GM23338 (cell line): ENCODE measurements around the gene PPP1R16B. TPM values are rescaled to one million over a fixed set of nuclear protein-coding genes. Genes with fewer than 3 reads are reported as not detected.

Source experiments
- ATAC-seq: fragments of 200-7000 bp; cut with Tn5 transposase; 3 replicates; pipeline ENCODE4 v1.9.1; 2020
- DNase-seq: peaks from one replicate; pipeline ENCODE4 v3.0.0-alpha.2; 2015; ENCODE audit warnings: low spot score
- H2AFZ ChIP-seq: fragments of 200-600 bp; sonication (generic); 2 replicates; pipeline ENCODE4 v1.8.0; 2016; ENCODE audit warnings: antibody characterized with exemption, mild to moderate bottlenecking, moderate library complexity
- H3F3A ChIP-seq: fragments of 200-600 bp; sonication (generic); replicated peaks from 2 replicates; pipeline ENCODE4 v1.8.0; 2017; ENCODE audit warnings: antibody characterized with exemption, mixed run types, low read depth
- H3K27ac ChIP-seq: fragments of 200-600 bp; sonication (generic); 2 replicates; pipeline ENCODE4 v1.6.1; 2016; ENCODE audit warnings: low read depth
- H3K27me3 ChIP-seq: fragments of 200-600 bp; sonication (generic); 2 replicates; pipeline ENCODE4 v1.8.0; 2016; ENCODE audit warnings: mild to moderate bottlenecking, mixed run types, moderate library complexity; ENCODE audit not compliant: insufficient read depth
- H3K36me3 ChIP-seq: fragments of 200-600 bp; sonication (generic); 2 replicates; pipeline ENCODE4 v1.8.0; 2016; ENCODE audit warnings: mild to moderate bottlenecking; ENCODE audit not compliant: insufficient read depth
- H3K4me1 ChIP-seq: fragments of 200-600 bp; sonication (generic); 2 replicates; pipeline ENCODE4 v1.8.0; 2016; ENCODE audit warnings: mild to moderate bottlenecking, moderate library complexity; ENCODE audit not compliant: insufficient read depth
- H3K4me2 ChIP-seq: fragments of 200-600 bp; sonication (generic); 2 replicates; pipeline ENCODE4 v1.7.1; 2017; ENCODE audit warnings: mixed run types
- H3K4me3 ChIP-seq: fragments of 200-600 bp; sonication (generic); 2 replicates; pipeline ENCODE4 v1.6.1; 2016; ENCODE audit warnings: mixed run types
- H3K79me2 ChIP-seq: fragments of 200-600 bp; sonication (generic); replicated peaks from 2 replicates; pipeline ENCODE4 v1.8.0; 2017; ENCODE audit warnings: mild to moderate bottlenecking; ENCODE audit not compliant: insufficient read depth
- H3K9me2 ChIP-seq: fragments of 200-600 bp; sonication (generic); 2 replicates; pipeline ENCODE4 v1.8.0; 2017; ENCODE audit not compliant: insufficient read depth
- H4K20me1 ChIP-seq: fragments of 200-600 bp; sonication (generic); replicated peaks from 2 replicates; pipeline ENCODE4 v1.8.0; 2017; ENCODE audit warnings: mild to moderate bottlenecking; ENCODE audit not compliant: insufficient read depth
- H3K27ac Mint-ChIP-seq: 2 replicates; pipeline ENCODE4 v1.8.0; 2020; ENCODE audit warnings: inconsistent platforms, mild to moderate bottlenecking, moderate library complexity, mixed read lengths
- H3K27me3 Mint-ChIP-seq: 3 replicates; pipeline ENCODE4 v1.8.0; 2022; ENCODE audit warnings: low read depth, mild to moderate bottlenecking, moderate library complexity, mixed read lengths, inconsistent platforms; ENCODE audit not compliant: insufficient read depth, poor library complexity
- H3K36me3 Mint-ChIP-seq: 3 replicates; pipeline ENCODE4 v1.8.0; 2021; ENCODE audit warnings: low read depth, mild to moderate bottlenecking, inconsistent platforms, moderate library complexity, mixed read lengths
- H3K4me1 Mint-ChIP-seq: 3 replicates; pipeline ENCODE4 v1.8.0; 2020; ENCODE audit warnings: mild to moderate bottlenecking, inconsistent platforms, mixed read lengths
- H3K4me3 Mint-ChIP-seq: 3 replicates; pipeline ENCODE4 v1.8.0; 2021; ENCODE audit warnings: moderate library complexity, mild to moderate bottlenecking, inconsistent platforms, mixed read lengths
- H3K9me3 Mint-ChIP-seq: 3 replicates; pipeline ENCODE4 v1.8.0; 2020; ENCODE audit warnings: moderate library complexity, mild to moderate bottlenecking, inconsistent platforms, mixed read lengths
- CREB1 ChIP-seq: fragments of 250-450 bp; sonication (Bioruptor Pico); IDR thresholded peaks from 2 replicates; pipeline ENCODE4 v1.5.0; 2020; ENCODE audit warnings: low read depth, mild to moderate bottlenecking, moderate library complexity
- EZH2 ChIP-seq: fragments of 200-600 bp; sonication (generic); IDR thresholded peaks from one replicate; pipeline ENCODE4 v1.8.0; 2017; ENCODE audit warnings: antibody characterized with exemption, mild to moderate bottlenecking, low read depth; ENCODE audit not compliant: unreplicated experiment
- EZH2phosphoT487 ChIP-seq: fragments of 200-600 bp; sonication (generic); IDR thresholded peaks from one replicate; pipeline ENCODE4 v1.8.1; 2018; ENCODE audit warnings: antibody characterized with exemption; ENCODE audit not compliant: unreplicated experiment
- JUNB ChIP-seq: IDR thresholded peaks from one replicate; pipeline ENCODE4 v1.6.1; 2016; ENCODE audit warnings: antibody characterized with exemption; ENCODE audit not compliant: unreplicated experiment
- NANOG ChIP-seq: IDR thresholded peaks from 2 replicates; pipeline ENCODE4 v1.6.1; 2016; ENCODE audit warnings: antibody characterized with exemption, borderline replicate concordance
- POLR2AphosphoS5 ChIP-seq: IDR thresholded peaks from 2 replicates; pipeline ENCODE4 v1.6.1; 2016; ENCODE audit warnings: antibody characterized with exemption, low read depth
- STAT1 ChIP-seq: IDR thresholded peaks from one replicate; pipeline ENCODE4 v1.6.1; 2016; ENCODE audit warnings: antibody characterized with exemption; ENCODE audit not compliant: unreplicated experiment
- ZNF114 ChIP-seq: fragments of 250-450 bp; sonication (Bioruptor Pico); IDR thresholded peaks from 2 replicates; pipeline ENCODE4 v1.5.0; 2020; ENCODE audit warnings: mild to moderate bottlenecking, moderate library complexity
- ZNF331 ChIP-seq: fragments of 250-450 bp; sonication (Bioruptor Pico); IDR thresholded peaks from 2 replicates; pipeline ENCODE4 v1.5.0; 2020; ENCODE audit warnings: low read depth, mild to moderate bottlenecking, moderate library complexity
- polyA plus RNA-seq: library from polyadenylated mRNA; unstranded; fragments of >200 nt; fragmentation: Nextera tagmentation; extraction: Ambion mirVana; gene quantifications from 2 replicates; pipeline ENCODE4 v1.2.1, GENCODE V29; 2016
- total RNA-seq: library from RNA; depleted of rRNA; stranded (reverse); fragments of >200 nt; shearing (Covaris generic); gene quantifications from 2 replicates; pipeline ENCODE4 v1.2.3, GENCODE V29; 2014
- TF ChIP-seq, protein P1 (sequence below): IDR thresholded peaks from 2 replicates; pipeline ENCODE4 v1.6.1; 2016; ENCODE audit warnings: antibody characterized with exemption
- TF ChIP-seq, protein P2 (sequence below): fragments of 250-450 bp; sonication (Bioruptor Pico); IDR thresholded peaks from 2 replicates; pipeline ENCODE4 v1.5.0; 2020; ENCODE audit warnings: mild to moderate bottlenecking, moderate library complexity
- TF ChIP-seq, protein P3 (sequence below), 2 experiments: fragments of 200-600 bp in 1 of 2; sonication (generic) in 1 of 2; conservative IDR thresholded peaks; 2 replicates each; pipeline versions ENCODE4 v1.5.1 to v1.6.1; 2016 to 2017; ENCODE audit warnings: antibody characterized with exemption in 2 of 2, low read depth in 2 of 2, mild to moderate bottlenecking in 2 of 2, moderate library complexity in 1 of 2
- TF ChIP-seq, protein P4 (sequence below): IDR thresholded peaks from one replicate; pipeline ENCODE4 v1.6.1; 2018; ENCODE audit warnings: antibody characterized with exemption; ENCODE audit not compliant: unreplicated experiment

Gene PPP1R16B
- total and polyA plus RNA-seq, 2 experiments from 2014 or later, result 1.6 to 11.5 TPM

DNA sequence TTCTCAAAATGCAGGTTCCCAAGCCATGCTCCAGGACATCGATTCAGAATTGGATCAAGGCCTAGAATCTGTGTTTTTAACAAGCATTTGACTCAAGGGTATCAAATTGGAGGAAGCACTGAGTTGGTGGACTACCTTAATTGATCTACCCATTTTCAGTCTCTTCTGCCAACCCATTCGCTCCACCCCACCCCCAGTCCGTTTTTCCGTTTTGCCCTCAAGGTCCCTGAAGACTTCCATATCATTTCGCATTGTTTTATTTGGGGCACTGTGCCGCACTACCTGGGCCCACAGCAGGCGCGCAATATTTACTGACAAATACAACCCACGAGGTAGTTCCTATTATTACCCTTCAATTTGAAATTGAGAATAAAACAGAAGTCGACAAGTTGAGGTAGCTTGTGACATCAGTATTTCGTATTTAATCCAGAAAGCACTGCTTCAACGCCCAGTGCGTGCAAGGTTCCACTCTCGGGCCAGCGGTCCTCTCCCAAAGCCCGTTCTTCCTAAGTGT lies 156.1 kb downstream of the PPP1R16B start:
- Mint-ChIP-seq H3K4me3 (peak overlapping the region; percentile 99), H3K27ac (peak overlapping the region; percentile 99), H3K36me3 (peaks cover 4% of the 10 kb centered on the region; the same call in 2 of the 3 replicates), H3K27me3 (peaks cover 6% of the 10 kb centered on the region), H3K4me1 (peaks cover 14% of the 10 kb centered on the region), H3K9me3 (no peaks in the 10 kb centered on the region; the same call in 2 of the 3 replicates)
- Histone ChIP-seq H3K79me2 (peaks cover 42% of the 10 kb centered on the region), H3F3A (0 out of 2 replicates have a peak, but pooled peaks cover under 1% of the 10 kb centered on the region), H3K9me2 (no peaks in the 10 kb centered on the region), H3K36me3 (no peaks in the 10 kb centered on the region), H3K4me2 (peak overlapping the region; percentile 80), H3K4me1 (peaks cover 10% of the 10 kb centered on the region), H3K4me3 (peak overlapping the region; percentile 67), H2AFZ (peak overlapping the region; percentile 18; the same call in 1 of the 2 replicates), H3K27me3 (no peaks in the 10 kb centered on the region), H4K20me1 (0 out of 2 replicates have a peak, but pooled peaks cover 3% of the 10 kb centered on the region), H3K27ac (peak overlapping the region; percentile 93)
- ATAC-seq (peak; percentile 22), DNase-seq (peak; percentile 37)
- no peak for TF ChIP-seq STAT1
- TF ChIP-seq JUNB, result no peak
- TF ChIP-seq NANOG, result no peak
- no peak for TF ChIP-seq CREB1 (CRISPR knock-in tag)
- TF ChIP-seq, protein P1, sequence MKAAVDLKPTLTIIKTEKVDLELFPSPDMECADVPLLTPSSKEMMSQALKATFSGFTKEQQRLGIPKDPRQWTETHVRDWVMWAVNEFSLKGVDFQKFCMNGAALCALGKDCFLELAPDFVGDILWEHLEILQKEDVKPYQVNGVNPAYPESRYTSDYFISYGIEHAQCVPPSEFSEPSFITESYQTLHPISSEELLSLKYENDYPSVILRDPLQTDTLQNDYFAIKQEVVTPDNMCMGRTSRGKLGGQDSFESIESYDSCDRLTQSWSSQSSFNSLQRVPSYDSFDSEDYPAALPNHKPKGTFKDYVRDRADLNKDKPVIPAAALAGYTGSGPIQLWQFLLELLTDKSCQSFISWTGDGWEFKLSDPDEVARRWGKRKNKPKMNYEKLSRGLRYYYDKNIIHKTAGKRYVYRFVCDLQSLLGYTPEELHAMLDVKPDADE, result no peak
- TF ChIP-seq ZNF331 (CRISPR knock-in tag), result no peak
- TF ChIP-seq, protein P2, sequence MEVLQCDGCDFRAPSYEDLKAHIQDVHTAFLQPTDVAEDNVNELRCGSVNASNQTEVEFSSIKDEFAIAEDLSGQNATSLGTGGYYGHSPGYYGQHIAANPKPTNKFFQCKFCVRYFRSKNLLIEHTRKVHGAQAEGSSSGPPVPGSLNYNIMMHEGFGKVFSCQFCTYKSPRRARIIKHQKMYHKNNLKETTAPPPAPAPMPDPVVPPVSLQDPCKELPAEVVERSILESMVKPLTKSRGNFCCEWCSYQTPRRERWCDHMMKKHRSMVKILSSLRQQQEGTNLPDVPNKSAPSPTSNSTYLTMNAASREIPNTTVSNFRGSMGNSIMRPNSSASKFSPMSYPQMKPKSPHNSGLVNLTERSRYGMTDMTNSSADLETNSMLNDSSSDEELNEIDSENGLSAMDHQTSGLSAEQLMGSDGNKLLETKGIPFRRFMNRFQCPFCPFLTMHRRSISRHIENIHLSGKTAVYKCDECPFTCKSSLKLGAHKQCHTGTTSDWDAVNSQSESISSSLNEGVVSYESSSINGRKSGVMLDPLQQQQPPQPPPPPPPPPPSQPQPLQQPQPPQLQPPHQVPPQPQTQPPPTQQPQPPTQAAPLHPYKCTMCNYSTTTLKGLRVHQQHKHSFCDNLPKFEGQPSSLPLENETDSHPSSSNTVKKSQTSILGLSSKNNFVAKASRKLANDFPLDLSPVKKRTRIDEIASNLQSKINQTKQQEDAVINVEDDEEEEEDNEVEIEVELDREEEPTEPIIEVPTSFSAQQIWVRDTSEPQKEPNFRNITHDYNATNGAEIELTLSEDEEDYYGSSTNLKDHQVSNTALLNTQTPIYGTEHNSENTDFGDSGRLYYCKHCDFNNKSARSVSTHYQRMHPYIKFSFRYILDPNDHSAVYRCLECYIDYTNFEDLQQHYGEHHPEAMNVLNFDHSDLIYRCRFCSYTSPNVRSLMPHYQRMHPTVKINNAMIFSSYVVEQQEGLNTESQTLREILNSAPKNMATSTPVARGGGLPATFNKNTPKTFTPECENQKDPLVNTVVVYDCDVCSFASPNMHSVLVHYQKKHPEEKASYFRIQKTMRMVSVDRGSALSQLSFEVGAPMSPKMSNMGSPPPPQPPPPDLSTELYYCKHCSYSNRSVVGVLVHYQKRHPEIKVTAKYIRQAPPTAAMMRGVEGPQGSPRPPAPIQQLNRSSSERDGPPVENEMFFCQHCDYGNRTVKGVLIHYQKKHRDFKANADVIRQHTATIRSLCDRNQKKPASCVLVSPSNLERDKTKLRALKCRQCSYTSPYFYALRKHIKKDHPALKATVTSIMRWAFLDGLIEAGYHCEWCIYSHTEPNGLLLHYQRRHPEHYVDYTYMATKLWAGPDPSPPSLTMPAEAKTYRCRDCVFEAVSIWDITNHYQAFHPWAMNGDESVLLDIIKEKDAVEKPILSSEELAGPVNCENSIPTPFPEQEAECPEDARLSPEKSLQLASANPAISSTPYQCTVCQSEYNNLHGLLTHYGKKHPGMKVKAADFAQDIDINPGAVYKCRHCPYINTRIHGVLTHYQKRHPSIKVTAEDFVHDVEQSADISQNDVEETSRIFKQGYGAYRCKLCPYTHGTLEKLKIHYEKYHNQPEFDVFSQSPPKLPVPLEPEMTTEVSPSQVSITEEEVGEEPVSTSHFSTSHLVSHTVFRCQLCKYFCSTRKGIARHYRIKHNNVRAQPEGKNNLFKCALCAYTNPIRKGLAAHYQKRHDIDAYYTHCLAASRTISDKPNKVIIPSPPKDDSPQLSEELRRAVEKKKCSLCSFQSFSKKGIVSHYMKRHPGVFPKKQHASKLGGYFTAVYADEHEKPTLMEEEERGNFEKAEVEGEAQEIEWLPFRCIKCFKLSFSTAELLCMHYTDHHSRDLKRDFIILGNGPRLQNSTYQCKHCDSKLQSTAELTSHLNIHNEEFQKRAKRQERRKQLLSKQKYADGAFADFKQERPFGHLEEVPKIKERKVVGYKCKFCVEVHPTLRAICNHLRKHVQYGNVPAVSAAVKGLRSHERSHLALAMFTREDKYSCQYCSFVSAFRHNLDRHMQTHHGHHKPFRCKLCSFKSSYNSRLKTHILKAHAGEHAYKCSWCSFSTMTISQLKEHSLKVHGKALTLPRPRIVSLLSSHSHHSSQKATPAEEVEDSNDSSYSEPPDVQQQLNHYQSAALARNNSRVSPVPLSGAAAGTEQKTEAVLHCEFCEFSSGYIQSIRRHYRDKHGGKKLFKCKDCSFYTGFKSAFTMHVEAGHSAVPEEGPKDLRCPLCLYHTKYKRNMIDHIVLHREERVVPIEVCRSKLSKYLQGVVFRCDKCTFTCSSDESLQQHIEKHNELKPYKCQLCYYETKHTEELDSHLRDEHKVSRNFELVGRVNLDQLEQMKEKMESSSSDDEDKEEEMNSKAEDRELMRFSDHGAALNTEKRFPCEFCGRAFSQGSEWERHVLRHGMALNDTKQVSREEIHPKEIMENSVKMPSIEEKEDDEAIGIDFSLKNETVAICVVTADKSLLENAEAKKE (CRISPR knock-in tag), result no peak
- TF ChIP-seq, protein P3, sequence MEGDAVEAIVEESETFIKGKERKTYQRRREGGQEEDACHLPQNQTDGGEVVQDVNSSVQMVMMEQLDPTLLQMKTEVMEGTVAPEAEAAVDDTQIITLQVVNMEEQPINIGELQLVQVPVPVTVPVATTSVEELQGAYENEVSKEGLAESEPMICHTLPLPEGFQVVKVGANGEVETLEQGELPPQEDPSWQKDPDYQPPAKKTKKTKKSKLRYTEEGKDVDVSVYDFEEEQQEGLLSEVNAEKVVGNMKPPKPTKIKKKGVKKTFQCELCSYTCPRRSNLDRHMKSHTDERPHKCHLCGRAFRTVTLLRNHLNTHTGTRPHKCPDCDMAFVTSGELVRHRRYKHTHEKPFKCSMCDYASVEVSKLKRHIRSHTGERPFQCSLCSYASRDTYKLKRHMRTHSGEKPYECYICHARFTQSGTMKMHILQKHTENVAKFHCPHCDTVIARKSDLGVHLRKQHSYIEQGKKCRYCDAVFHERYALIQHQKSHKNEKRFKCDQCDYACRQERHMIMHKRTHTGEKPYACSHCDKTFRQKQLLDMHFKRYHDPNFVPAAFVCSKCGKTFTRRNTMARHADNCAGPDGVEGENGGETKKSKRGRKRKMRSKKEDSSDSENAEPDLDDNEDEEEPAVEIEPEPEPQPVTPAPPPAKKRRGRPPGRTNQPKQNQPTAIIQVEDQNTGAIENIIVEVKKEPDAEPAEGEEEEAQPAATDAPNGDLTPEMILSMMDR (conservative IDR thresholded peaks at IDR 0.05; ENCODE audit: low read depth in 2 of 2), result no peak
- no peak for TF ChIP-seq ZNF114
- TF ChIP-seq, protein P4, sequence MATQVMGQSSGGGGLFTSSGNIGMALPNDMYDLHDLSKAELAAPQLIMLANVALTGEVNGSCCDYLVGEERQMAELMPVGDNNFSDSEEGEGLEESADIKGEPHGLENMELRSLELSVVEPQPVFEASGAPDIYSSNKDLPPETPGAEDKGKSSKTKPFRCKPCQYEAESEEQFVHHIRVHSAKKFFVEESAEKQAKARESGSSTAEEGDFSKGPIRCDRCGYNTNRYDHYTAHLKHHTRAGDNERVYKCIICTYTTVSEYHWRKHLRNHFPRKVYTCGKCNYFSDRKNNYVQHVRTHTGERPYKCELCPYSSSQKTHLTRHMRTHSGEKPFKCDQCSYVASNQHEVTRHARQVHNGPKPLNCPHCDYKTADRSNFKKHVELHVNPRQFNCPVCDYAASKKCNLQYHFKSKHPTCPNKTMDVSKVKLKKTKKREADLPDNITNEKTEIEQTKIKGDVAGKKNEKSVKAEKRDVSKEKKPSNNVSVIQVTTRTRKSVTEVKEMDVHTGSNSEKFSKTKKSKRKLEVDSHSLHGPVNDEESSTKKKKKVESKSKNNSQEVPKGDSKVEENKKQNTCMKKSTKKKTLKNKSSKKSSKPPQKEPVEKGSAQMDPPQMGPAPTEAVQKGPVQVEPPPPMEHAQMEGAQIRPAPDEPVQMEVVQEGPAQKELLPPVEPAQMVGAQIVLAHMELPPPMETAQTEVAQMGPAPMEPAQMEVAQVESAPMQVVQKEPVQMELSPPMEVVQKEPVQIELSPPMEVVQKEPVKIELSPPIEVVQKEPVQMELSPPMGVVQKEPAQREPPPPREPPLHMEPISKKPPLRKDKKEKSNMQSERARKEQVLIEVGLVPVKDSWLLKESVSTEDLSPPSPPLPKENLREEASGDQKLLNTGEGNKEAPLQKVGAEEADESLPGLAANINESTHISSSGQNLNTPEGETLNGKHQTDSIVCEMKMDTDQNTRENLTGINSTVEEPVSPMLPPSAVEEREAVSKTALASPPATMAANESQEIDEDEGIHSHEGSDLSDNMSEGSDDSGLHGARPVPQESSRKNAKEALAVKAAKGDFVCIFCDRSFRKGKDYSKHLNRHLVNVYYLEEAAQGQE, result no peak
- TF ChIP-seq EZH2phosphoT487, result no peak
- no peak for TF ChIP-seq EZH2
- no peak for TF ChIP-seq POLR2AphosphoS5
